Stimulated activated CD4-positive, alpha-beta T cell treated with anti-CD3 and anti-CD28 coated beads, Interleukin-1b, Interleukin-23, amount 100 ng/mL, for 24 hours (primary cell): ENCODE data around the gene RPL12.
"Not testable (repeated sequence)": the region's sequence is repeated elsewhere in the genome, so short reads cannot be mapped to it uniquely, and the experiment has no call there.

Experiments used
- DNase-seq, 4 experiments: peaks; one replicate each; pipeline ENCODE4 v3.0.0-alpha.2; 2020; ENCODE audit warnings: low read depth in 4 of 4, low spot score in 1 of 4

RPL12 gene

GRCh38 chr9:127470662-127471061 lies 19.5 kb upstream of the RPL12 start:
- no peak for DNase-seq

- DNase-seq: no peak
These were observed 16.4 kb upstream of the RPL12 start for GRCh38 chr9:127467621-127468020.

- DNase-seq: not testable (repeated sequence)
These were observed 15.3 kb upstream of the RPL12 start for GRCh38 chr9:127466407-127466917.

- DNase-seq: no peak
These were observed 12.7 kb upstream of the RPL12 start for GRCh38 chr9:127463911-127464310.

- no peak for DNase-seq
These were observed 12.2 kb upstream of the RPL12 start for GRCh38 chr9:127463382-127463781.

- DNase-seq: no peak
These were observed 7.7 kb upstream of the RPL12 start for GRCh38 chr9:127458921-127459320.

DNA sequence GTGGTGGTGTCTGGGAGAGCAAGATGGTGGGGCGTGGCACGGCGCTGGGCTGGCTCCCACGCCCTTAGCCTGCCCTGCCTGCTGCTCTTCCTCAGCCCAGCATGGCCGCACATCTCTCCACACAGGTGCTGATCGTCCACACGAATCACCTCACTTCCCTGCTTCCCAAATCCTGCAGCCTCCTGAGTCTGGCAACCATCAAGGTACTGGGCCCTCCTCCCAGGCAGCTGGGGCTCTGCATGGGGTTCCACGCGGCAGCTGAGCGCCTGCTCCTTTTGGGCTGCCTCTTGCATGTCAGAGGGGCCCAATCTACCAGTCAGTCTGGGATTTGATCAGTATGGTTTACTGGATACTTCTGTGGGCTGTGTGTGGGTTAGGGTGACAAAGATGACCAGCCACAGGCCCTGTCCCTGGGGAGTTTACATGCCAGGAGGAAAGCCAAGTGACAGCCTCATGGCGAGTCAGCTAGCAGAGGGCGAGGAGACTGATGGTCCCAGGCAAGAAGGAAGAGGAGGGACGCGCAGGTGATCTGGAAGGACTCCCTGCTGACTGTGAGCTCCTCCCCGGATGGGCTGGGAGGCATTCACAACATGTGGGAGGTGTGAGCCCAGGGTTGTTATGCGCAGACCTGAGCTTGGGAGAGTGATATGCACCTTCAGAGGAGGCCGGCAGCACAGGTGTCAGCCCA lies 6.1 kb upstream of the RPL12 start:
- no peak for DNase-seq

DNA sequence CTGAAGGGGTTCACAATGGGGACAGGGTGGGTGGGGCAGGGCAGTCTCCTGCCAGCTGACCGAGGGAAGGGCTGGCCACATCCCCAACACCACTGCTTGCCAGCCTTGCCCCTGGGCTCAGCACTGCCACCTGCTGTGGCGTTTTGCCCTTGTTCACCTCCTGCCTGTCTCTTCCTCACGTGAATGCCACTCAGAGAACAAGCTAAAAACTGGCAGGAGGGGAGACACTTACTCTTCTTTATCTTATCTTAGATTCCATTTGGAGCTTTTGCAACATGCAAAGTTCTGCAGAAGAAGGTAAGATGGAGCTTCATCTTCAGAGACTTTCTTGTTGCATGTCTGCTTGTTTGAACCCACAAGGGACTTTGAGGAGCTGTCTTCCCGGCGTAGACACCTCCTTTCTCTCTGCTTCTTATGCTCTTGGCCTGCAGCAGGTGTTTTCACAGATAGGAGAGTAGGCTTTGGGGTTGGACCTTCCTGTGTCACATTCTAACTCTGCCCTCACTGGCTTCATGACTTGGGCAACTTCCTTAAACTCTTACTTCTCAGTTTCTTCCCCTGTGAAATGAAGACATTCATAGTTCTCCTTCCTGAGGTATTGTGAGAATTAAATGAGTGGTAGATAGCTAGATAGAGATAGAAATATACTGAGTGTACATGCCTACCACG lies 4.3 kb upstream of the RPL12 start:
- no peak for DNase-seq

DNA sequence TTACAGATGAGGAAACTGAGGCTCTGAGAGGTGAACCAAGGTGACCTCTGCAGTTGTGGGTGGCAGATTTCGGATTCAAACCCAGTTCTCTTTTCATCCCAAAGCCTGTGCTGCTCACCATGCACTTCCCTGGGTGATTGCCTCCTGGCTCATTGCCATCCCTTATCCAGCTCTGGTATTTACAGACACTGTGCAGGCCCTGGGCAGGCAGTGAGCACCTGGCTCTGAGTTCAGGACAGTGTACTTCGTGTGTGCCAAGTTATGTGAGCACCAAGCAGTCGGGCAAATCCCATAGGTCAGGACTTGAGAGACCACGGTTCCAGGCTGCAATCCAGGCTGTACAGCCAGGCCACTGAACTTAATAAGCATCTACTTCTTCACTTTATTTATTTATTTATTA lies 1.5 kb upstream of the RPL12 start:
- DNase-seq: no peak

- DNase-seq: peak in 1 of 4 experiments; percentile 23
These were observed 851 bp upstream of the RPL12 start for GRCh38 chr9:127451858-127452656.

GRCh38 chr9:127451608-127451857 lies 327 bp upstream of the RPL12 start:
- no peak for DNase-seq

- no peak for DNase-seq
These were observed 904 bp downstream of the RPL12 start for GRCh38 chr9:127450243-127450760.

DNA sequence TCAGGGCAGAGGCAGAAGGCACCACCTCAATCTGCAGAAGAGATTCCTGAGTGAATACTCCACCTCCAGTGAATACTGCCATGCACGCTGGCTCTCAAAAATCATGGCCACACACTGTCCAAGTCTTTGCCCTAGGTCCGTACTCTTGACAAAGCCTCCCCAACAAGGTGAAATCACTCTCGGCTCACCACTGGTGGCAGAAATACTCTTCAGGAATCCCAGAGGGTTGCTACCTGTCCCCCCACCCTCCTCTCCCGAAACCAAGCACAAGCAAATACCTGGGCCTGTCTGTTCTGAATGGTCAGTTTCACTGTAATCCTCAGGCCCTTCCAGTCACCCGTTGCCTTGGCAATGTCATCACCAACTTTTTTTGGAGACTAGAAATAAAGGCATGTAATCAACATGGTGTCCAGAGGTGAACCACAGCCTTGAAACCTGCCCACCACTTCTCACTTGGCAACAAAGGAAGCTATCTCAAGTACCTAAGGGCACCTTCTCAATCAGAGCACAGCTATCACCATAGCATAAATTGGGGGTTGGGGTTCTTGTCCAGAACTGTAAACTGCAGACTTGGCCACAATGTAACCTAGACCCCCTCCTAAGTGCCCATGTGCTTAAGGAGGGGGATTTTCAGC lies 1.8 kb downstream of the RPL12 start:
- DNase-seq: no peak

GRCh38 chr9:127448112-127448805 lies 2.9 kb downstream of the RPL12 start:
- DNase-seq: no peak

DNA sequence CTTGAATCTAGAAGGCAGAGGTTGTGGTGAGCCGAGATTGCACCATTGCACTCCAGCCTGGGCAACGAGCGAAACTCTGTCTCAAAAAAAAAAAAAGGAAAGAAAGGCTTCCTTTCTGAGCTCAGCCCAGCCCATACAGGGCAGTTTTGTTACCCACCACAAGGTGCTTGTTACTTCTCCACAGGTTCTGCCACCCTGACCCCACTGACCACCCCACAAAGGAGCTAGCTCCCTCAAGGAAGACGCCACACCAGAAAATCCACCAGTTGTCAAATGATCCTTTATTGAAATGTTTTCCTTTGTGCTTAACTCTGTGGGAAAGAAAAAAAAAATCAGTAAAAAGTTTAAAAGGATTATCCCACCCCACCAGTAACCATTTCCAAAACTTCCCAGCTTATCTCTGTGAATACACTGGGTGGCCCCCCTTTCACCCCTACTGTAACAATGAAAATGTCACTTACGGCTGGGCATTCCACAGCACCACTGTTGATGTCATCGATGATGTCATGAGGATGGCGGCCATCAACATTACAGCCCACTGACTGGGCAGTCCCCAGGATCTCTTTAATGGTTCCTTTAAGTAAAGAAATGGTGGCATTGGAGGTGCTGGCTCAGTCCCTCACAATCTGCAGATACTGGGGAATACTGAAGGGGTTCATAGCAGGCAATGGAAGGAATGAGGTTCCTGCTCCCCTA lies 3.6 kb downstream of the RPL12 start:
- no peak for DNase-seq

DNA sequence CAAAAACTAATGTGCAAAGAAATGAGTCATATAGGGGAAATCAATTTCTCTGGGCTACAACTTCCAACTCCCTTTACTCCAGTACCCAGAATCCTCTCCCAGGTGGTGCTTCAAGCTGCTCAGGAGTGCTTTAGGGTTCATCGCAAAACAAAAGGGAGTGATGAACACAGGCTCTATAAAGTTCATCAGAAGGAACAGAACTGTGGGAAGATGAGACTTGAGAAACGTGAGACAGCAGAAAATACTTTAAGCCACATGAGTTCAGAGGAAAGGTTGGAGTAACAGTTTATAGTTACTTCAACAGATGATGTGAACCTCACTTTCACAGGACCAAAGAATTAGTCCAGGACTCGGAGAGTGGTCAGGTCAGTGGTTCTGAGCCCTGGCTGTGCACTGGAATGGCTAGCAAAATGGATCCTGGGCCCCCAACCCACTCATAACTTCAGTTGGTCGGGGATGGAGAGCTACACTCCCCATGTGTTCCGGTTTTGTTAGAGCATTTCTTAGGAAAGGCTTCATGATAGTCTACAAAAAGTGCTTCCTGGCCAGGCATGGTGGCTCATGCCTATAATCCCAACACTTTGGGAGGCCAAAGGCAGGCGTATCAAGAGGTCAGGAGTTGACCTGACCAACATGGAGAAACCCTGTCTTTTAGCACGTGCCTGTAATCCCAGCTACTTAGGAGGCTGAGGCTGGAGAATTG lies 4.3 kb downstream of the RPL12 start:
- no peak for DNase-seq

DNA sequence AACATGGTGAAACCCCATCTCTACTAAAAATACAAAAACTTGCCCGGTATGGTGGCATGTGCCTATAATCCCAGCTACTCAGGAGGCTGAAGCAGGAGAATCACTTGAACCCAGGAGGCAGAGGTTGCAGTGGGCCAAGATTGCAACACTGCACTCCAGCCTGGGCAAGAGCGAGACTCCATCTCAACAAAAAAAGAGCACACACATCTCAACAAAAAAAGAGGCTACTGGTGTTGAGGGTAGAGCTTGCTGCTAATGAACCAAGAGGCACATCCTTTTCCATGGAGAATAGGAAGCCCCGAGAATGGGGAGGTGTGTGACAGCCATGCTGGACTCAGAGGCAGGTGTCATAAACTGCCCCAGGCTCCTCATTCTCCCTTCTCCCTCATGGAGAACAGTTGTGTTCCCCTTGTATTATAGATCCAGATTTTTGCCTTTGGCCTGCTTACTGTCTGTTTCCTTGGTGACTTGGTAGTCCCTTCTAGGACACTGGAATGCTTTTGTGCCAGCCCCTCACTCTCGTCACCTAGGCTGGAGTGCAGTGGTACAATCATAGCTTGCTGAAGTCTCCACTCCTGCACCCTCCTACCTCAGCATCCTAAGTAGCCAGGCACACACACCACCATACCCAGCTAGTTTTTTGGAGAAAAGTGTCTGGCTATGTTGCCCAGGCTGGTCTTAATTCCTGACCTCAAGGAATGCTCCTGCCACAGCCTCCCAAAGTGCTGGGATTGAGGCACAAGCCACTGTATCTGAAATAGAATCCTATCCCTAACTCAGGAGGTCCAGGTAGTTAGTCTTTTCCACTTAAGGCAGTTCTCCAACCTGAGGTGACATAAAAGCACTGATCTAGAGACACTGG lies 5.1 kb downstream of the RPL12 start:
- DNase-seq: no peak

DNA sequence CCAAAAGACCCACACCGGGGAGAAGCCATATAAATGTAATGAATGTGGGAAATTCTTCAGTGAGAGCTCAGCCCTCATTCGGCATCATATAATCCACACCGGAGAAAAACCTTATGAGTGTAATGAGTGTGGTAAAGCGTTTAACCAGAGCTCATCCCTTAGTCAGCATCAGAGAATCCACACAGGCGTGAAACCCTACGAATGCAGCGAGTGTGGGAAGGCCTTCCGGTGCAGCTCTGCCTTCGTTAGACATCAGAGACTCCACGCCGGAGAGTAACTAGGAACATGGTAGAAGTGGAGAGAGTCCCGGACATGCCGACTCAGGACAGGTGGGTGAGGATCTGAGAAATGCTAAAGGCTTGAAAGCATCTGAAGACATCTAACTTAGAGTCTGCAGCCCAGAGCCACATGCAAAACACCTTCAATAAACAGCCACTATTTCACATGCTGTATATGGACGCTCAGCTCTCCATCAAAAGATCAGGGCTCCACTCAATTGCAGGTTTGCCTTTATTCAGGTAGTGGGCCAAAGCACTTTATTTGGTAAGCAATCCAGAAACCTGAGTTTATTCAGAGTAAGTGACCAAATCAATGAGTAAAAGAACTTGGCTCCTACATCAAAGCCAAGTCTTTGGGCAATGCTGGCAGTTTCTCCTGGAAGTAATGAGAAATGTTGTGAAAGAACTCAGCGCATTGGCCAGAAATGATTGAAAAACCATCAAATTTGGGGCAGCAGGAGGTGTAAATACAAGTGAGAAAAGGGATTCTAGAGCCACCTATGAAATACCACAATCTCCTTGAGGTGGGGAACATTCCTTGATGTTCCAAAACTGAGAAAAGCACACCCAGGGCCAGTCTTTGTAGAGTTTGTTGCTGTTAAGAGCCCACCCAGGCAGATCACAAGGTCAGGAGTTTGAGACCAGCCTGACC lies 6.0 kb downstream of the RPL12 start:
- no peak for DNase-seq
